Suprapubic skin (tissue), 4 donors: ENCODE measurements around the gene PLOD3.

Experiments
- EP300 ChIP-seq: sonication (generic); formaldehyde crosslinking; IDR thresholded peaks from one replicate; pipeline ENCODE4 v1.6.1; 2017; ENCODE audit warnings: antibody characterized with exemption
- POLR2AphosphoS5 ChIP-seq, 3 donors: sonication (generic); formaldehyde crosslinking; IDR thresholded peaks; one replicate each; pipeline ENCODE4 v1.6.1; 2017; ENCODE audit warnings: antibody characterized with exemption in 3 of 3

DNA sequence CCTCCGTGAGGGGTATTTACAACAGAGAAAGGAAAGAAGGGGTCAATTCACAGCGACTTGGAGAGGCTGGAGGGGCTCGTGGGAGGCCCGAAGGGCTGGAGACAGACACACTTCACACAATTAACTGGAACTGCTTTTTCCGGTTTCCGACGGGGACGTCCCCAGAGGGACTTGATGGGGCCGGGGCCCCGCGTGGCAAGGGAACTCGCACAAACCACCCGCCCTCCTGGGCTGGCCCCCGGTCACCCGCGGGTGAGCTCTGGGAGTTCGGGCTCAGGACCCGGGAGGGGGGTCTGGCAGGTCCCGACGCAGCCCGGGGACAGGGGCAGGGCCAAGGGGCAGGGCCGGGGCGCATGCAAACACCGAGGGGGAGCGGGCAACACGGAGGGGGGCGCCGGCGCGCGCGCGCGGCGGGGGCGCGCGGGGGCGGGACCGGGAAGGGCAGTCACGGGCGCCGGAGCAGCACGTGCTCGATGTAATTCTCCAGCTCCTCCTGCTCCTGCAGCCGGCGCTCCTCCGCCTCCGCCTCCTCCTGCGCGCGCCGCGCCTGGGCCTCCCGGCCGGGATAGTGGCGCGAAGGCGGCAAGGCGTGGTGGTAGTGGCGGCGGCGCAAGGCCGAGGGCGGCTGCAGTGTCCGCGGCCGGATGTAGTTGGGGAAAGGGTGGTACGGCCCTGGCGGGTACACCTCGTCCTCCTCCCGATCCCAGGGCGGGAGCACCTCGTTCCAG lies 54.7 kb downstream of the PLOD3 start:
- no peak for TF ChIP-seq EP300
- TF ChIP-seq POLR2AphosphoS5 (IDR thresholded peaks at IDR 0.05): no peak
